ENCODE measurements around the gene B4GALNT1. TPM values are rescaled to one million over a fixed set of nuclear protein-coding genes. Genes with fewer than 3 reads are reported as not detected.
"Not testable (repeated sequence)": the region's sequence is repeated elsewhere in the genome, so short reads cannot be mapped to it uniquely, and the experiment has no call there.

B4GALNT1 gene
- total RNA-seq, 4 donors from 2014 or later, result 0.18 to 0.56 (median 0.23) TPM

GRCh38 chr12:57640175-57641042, 7.4 kb upstream of the B4GALNT1 start:
- no peaks in the 10 kb centered on the region for H3K4me1 ChIP-seq
- H3K9me3 ChIP-seq, result peaks cover 0 to 5% (median 0%) of the 10 kb centered on the region in 3 donors
- no peak overlapping the region for H3K4me3 ChIP-seq
- H3K27me3 ChIP-seq, result peaks cover 0 to 77% (median 0%) of the 10 kb centered on the region in 4 donors
- TF ChIP-seq CTCF (IDR thresholded peaks at IDR 0.05) (no peak), POLR2A (IDR thresholded peaks at IDR 0.05) (no peak)
- intact Hi-C loops (cut with DNase I), result no loop called here
- WGBS, 2 donors, result 50 to 58% methylated on average over 7 of the region's 7 CpGs
- no peaks in the 10 kb centered on the region for H3K36me3 ChIP-seq
- DNase-seq, result no peak
- no peak overlapping the region for H3K27ac ChIP-seq

- TF ChIP-seq POLR2A (IDR thresholded peaks at IDR 0.05) (no peak), CTCF (IDR thresholded peaks at IDR 0.05) (no peak)
- no peaks in the 10 kb centered on the region for H3K9me3 ChIP-seq
- H3K36me3 ChIP-seq, result no peaks in the 10 kb centered on the region
- no peak for DNase-seq
- H3K27ac ChIP-seq, result no peak overlapping the region
- H3K4me1 ChIP-seq, result peaks cover 2 to 6% (median 5%) of the 10 kb centered on the region in 3 donors
- 86 to 88% methylated on average over 3 of the region's 3 CpGs for WGBS, 2 donors
- peaks cover 0 to 84% (median under 1%) of the 10 kb centered on the region in 4 donors for H3K27me3 ChIP-seq
- no peak overlapping the region for H3K4me3 ChIP-seq
- intact Hi-C loops (cut with DNase I), result no loop called here
Measured at GRCh38 chr12:57638096-57638495, 5.1 kb upstream of the B4GALNT1 start.

- no peaks in the 10 kb centered on the region for H3K9me3 ChIP-seq
- no peak for TF ChIP-seq POLR2A (IDR thresholded peaks at IDR 0.05)
- TF ChIP-seq CTCF (IDR thresholded peaks at IDR 0.05), result no peak
- no peaks in the 10 kb centered on the region for H3K36me3 ChIP-seq
- peaks cover 0 to 85% (median 6%) of the 10 kb centered on the region in 4 donors for H3K27me3 ChIP-seq
- peaks cover 10 to 13% (median 11%) of the 10 kb centered on the region in 3 donors for H3K4me1 ChIP-seq
- WGBS, 2 donors, result 38 to 49% methylated on average over 3 of the region's 3 CpGs
- no peak overlapping the region for H3K27ac ChIP-seq
- intact Hi-C loops (cut with DNase I), result no loop called here
- no peak for DNase-seq
- H3K4me3 ChIP-seq, result no peak overlapping the region
Measured at GRCh38 chr12:57637364-57637763, 4.4 kb upstream of the B4GALNT1 start.

GRCh38 chr12:57636731-57637130, 3.7 kb upstream of the B4GALNT1 start:
- 72 to 79% methylated on average over 8 to 9 of the region's 9 CpGs for WGBS, 2 donors
- intact Hi-C loops (cut with DNase I); H3K27ac ChIP-seq; H3K4me3 ChIP-seq; H3K9me3 ChIP-seq; H3K36me3 ChIP-seq; DNase-seq: not testable (repeated sequence)
- Histone ChIP-seq H3K4me1 (peaks cover 16 to 19% (median 17%) of the 10 kb centered on the region in 3 donors), H3K27me3 (peaks cover 2 to 85% (median 13%) of the 10 kb centered on the region in 4 donors)

GRCh38 chr12:57632073-57632957, 686 bp downstream of the B4GALNT1 start:
- no peak for DNase-seq
- no peaks in the 10 kb centered on the region for H3K9me3 ChIP-seq
- peaks cover 12 to 90% (median 20%) of the 10 kb centered on the region in 4 donors for H3K27me3 ChIP-seq
- H3K4me1 ChIP-seq, result peaks cover 17 to 31% (median 19%) of the 10 kb centered on the region in 3 donors
- no peaks in the 10 kb centered on the region for H3K36me3 ChIP-seq
- TF ChIP-seq CTCF (IDR thresholded peaks at IDR 0.05), result no peak
- no peak for TF ChIP-seq POLR2A (IDR thresholded peaks at IDR 0.05)
- intact Hi-C loops (cut with DNase I), result no loop called here
- WGBS, 2 donors, result 0% methylated on average over 6 to 14 of the region's 67 CpGs
- peak overlapping the region; percentile 31 to 70 (median 52) for H3K4me3 ChIP-seq
- H3K27ac ChIP-seq, result peak overlapping the region in 3 of 4 donors; percentile 14 to 28 (median 27)

Data from esophagus squamous epithelium (tissue), 5 donors.